SK-N-MC (cell line): Measurements from ENCODE around the gene NEU1.
"Not testable (repeated sequence)": the region's sequence is repeated elsewhere in the genome, so short reads cannot be mapped to it uniquely, and the experiment has no call there.

Source experiments
- DNase-seq: peaks from one replicate; pipeline ENCODE4 v3.0.0-alpha.2; 2011; ENCODE audit warnings: low read depth, low spot score
- H3K27ac ChIP-seq: fragments of 200-600 bp; sonication (generic); 2 replicates; pipeline ENCODE4 v1.5.1; 2016; ENCODE audit warnings: mixed run types
- H3K36me3 ChIP-seq: fragments of 200-600 bp; sonication (generic); 2 replicates; pipeline ENCODE4 v1.6.1; 2017; ENCODE audit warnings: antibody characterized with exemption, low read length, mixed read lengths; ENCODE audit not compliant: insufficient read depth
- H3K4me3 ChIP-seq: fragments of 200-600 bp; sonication (generic); 2 replicates; pipeline ENCODE4 v1.5.1; 2016
- H3K9ac ChIP-seq: fragments of 200-600 bp; sonication (generic); 2 replicates; pipeline ENCODE4 v1.8.0; 2017; ENCODE audit warnings: mixed run types, mixed read lengths; ENCODE audit not compliant: insufficient read length
- H3K9me3 ChIP-seq: fragments of 200-600 bp; sonication (generic); 2 replicates; pipeline ENCODE4 v1.6.1; 2017; ENCODE audit warnings: low read depth, mild to moderate bottlenecking, antibody characterized with exemption, low read length, moderate library complexity, mixed read lengths
- EZH2 ChIP-seq: fragments of 200-600 bp; sonication (generic); IDR thresholded peaks from one replicate; pipeline ENCODE4 v1.6.1; 2017; ENCODE audit warnings: antibody characterized with exemption
- FOXP2 ChIP-seq: optimal IDR thresholded peaks from 2 replicates; pipeline ENCODE3; 2011; ENCODE audit warnings: mild to moderate bottlenecking, moderate library complexity; ENCODE audit not compliant: insufficient read depth; ENCODE audit errors: extremely low read length, control extremely low read depth
- POLR2AphosphoS5 ChIP-seq: IDR thresholded peaks from 2 replicates; pipeline ENCODE4 v1.6.1; 2012; ENCODE audit warnings: mild to moderate bottlenecking, low read depth, low read length, borderline replicate concordance

Gene NEU1

GRCh38 chr6:31813465-31813849 is 49.2 kb downstream of the NEU1 start:
- H3K9ac ChIP-seq = peak overlapping the region; percentile 46
- TF ChIP-seq POLR2AphosphoS5 (no peak), EZH2 (no peak), FOXP2 (no peak)

GRCh38 chr6:31811645-31812044 is 51.0 kb downstream of the NEU1 start:
- DNase-seq = no peak
- no peak overlapping the region for H3K9ac ChIP-seq
- TF ChIP-seq FOXP2 (no peak), EZH2 (no peak), POLR2AphosphoS5 (no peak)
- no peak overlapping the region for H3K27ac ChIP-seq
- no peak overlapping the region for H3K4me3 ChIP-seq
- no peaks in the 10 kb centered on the region for H3K9me3 ChIP-seq
- no peaks in the 10 kb centered on the region for H3K36me3 ChIP-seq

More at GRCh38 chr6:31813465-31813849, 49.2 kb downstream of the NEU1 start:
- DNase-seq = no peak
- Histone ChIP-seq H3K27ac (peak overlapping the region; percentile 88), H3K36me3 (no peaks in the 10 kb centered on the region), H3K9me3 (no peaks in the 10 kb centered on the region), H3K4me3 (peak overlapping the region; percentile 48; the same call in 1 of the 2 replicates)

GRCh38 chr6:31808599-31808998 is 54.0 kb downstream of the NEU1 start:
- H3K9ac ChIP-seq, H3K27ac ChIP-seq, H3K9me3 ChIP-seq, DNase-seq, H3K4me3 ChIP-seq, H3K36me3 ChIP-seq: not testable (repeated sequence)
